ENCODE measurements around the gene MEAF6. TPM values are rescaled to one million over a fixed set of nuclear protein-coding genes. Genes with fewer than 3 reads are reported as not detected.

The MEAF6 gene
- total RNA-seq, 1 donor from 2014 or later: 34.1 TPM

DNA sequence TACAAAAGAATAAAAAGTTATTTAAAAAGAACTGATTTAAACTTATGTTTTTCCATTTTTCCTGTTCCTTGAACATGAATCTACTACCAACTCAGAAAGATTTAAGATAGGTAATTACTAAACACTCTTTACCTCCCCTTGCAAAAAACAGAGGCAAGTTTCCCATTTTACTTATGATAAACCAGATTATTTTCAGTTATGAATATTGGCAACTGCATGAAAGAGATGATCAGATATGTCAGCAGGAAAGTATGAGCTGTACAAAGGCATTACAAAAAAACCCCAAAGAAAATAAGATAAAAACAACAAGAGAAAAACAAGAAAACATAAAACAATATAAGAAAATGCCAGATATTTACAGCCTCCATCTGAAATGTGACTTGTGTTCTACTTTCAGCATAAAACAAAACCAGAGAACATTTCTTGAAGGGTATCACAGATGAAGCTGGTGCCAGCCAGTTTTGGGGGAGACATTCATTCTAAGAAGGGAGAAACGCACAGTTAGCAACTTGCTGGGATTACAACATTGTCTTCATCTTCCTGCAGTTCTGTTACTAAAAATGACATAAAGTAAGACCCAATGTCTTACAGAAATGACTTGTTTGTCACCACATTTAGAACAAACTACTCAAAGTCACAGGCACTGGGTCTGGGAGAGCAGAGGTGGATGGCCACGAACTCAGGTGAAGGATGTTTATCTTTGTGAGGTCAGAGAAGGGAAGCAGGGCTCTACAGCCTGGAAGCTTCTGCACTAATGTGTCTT lies 21.0 kb downstream of the MEAF6 start:
- Histone ChIP-seq H3K9me3 (replicated peaks) (no peaks in the 10 kb centered on the region), H3K4me3 (no peak overlapping the region), H3K36me3 (peaks cover 67% of the 10 kb centered on the region), H3K27me3 (ENCODE audit: low read depth) (no peaks in the 10 kb centered on the region), H3K27ac (replicated peaks) (no peak overlapping the region), H3K4me1 (peaks cover 7% of the 10 kb centered on the region)
- intact Hi-C loops (cut with micrococcal nuclease): no loop called here
- TF ChIP-seq CTCF (IDR thresholded peaks at IDR 0.05; ENCODE audit: borderline replicate concordance): no peak
- no peak for DNase-seq

GRCh38 chr1:37487619-37487984 lies 27.0 kb downstream of the MEAF6 start:
- Histone ChIP-seq H3K27ac (replicated peaks) (peak overlapping the region; percentile 70), H3K36me3 (peaks cover 63% of the 10 kb centered on the region), H3K9me3 (replicated peaks) (no peaks in the 10 kb centered on the region), H3K4me1 (peaks cover 40% of the 10 kb centered on the region), H3K4me3 (no peak overlapping the region), H3K27me3 (ENCODE audit: low read depth) (no peaks in the 10 kb centered on the region)
- intact Hi-C loops (cut with micrococcal nuclease): loop anchor here (2.0 kb wide), 1 partner anchor 33 kb away; no protein-coding TSS in a partner anchor
- TF ChIP-seq CTCF (IDR thresholded peaks at IDR 0.05; ENCODE audit: borderline replicate concordance): peak; percentile 27
- no peak for DNase-seq

GRCh38 chr1:37486680-37487618 lies 27.6 kb downstream of the MEAF6 start:
- peak; percentile 79 for DNase-seq
- intact Hi-C loops (cut with micrococcal nuclease): loop anchor here (2.0 kb wide), 1 partner anchor 32 kb away; no protein-coding TSS in a partner anchor

DNA sequence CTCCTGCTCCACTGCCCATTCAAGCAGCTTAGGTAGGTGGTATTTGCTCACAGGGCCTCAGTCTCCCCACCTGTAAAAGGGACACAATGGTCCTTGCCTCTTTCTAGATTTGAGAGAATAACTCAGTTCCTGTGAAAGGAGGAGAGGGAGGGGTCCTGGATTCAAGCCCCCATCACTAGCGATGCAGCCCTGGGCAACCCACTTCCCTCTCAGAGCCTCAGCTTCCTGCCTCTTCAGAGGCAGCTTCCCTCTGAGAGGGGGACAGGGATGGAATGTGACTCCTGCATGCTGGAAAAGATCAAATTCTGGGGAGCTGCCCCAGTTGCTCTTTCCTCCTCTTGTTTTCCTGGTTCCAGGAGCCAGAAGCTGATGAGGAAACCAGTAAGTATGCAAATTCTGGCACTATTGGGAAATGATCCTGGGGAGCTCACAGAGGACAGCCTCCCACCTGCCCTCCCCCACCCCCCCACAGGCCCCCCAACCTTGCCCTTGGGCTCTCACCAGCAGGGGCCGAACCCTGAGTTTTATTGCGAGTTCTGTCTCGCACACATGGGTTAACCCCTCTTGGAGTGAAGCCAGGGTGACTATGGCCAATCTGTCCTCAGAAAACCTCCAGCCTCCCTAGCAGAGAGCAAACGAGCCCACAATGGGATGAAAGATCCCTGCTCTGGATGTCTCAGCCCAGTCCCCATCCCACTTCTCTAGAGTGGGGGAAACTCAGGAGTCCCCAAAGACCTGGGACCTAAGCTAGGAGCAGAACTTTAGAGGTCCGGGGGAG lies 28.5 kb downstream of the MEAF6 start:
- Histone ChIP-seq H3K4me1 (peaks cover 40% of the 10 kb centered on the region), H3K27me3 (ENCODE audit: low read depth) (no peaks in the 10 kb centered on the region), H3K36me3 (peaks cover 65% of the 10 kb centered on the region), H3K27ac (replicated peaks) (peak overlapping the region; percentile 70), H3K9me3 (replicated peaks) (no peaks in the 10 kb centered on the region), H3K4me3 (no peak overlapping the region)
- intact Hi-C loops (cut with micrococcal nuclease): loop anchor here (2.0 kb wide), 1 partner anchor 31 kb away; no protein-coding TSS in a partner anchor
- no peak for TF ChIP-seq CTCF (IDR thresholded peaks at IDR 0.05; ENCODE audit: borderline replicate concordance)
- DNase-seq: no peak

More at GRCh38 chr1:37486680-37487618, 27.6 kb downstream of the MEAF6 start:
- H3K27me3 ChIP-seq (ENCODE audit: low read depth): no peaks in the 10 kb centered on the region
- peak overlapping the region; percentile 70 for H3K27ac ChIP-seq (replicated peaks)
- peaks cover 40% of the 10 kb centered on the region for H3K4me1 ChIP-seq
- H3K36me3 ChIP-seq: peaks cover 63% of the 10 kb centered on the region
- TF ChIP-seq CTCF (IDR thresholded peaks at IDR 0.05; ENCODE audit: borderline replicate concordance): peak; percentile 99
- H3K9me3 ChIP-seq (replicated peaks): no peaks in the 10 kb centered on the region
- H3K4me3 ChIP-seq: no peak overlapping the region
